Measurements from ENCODE around the gene CTSW.

- TF ChIP-seq EZH2 (IDR thresholded peaks at IDR 0.05) (no peak), POLR2AphosphoS5 (IDR thresholded peaks at IDR 0.05; ENCODE audit: borderline replicate concordance, low read depth, low read length) (peak; percentile 28; the same call in 1 of the 2 replicates), FOXP2 (optimal IDR thresholded peaks at IDR 0.05; ENCODE audit: control extremely low read depth, extremely low read length, insufficient read depth) (no peak)
Measured at GRCh38 chr11:65851083-65851579, 28.5 kb upstream of the CTSW start.
